ENCODE results near the gene DGKI. TPM values are rescaled to one million over a fixed set of nuclear protein-coding genes. Genes with fewer than 3 reads are reported as not detected.

Gene DGKI
- total and polyA plus RNA-seq, 4 donors: 0.01 to 0.37 (median 0.31) TPM

- TF ChIP-seq HNF4G (IDR thresholded peaks at IDR 0.05) (no peak), MAX (IDR thresholded peaks at IDR 0.05) (no peak), JUND (IDR thresholded peaks at IDR 0.05) (no peak), ATF3 (IDR thresholded peaks at IDR 0.05) (no peak)
Observed at GRCh38 chr7:137772748-137773147, 74.0 kb downstream of the DGKI start.

GRCh38 chr7:137772316-137772715, 74.5 kb downstream of the DGKI start:
- H3K4me1 ChIP-seq (ENCODE audit: control insufficient read depth in 4 of 4, insufficient read depth in 4 of 4, low read length in 3 of 4): no peaks in the 10 kb centered on the region
- no peak for DNase-seq (ENCODE audit: low spot score)
- H3K9ac ChIP-seq (ENCODE audit: low read depth in 1 of 2, low read length in 2 of 2): no peak overlapping the region
- no peak overlapping the region for H3K4me3 ChIP-seq (ENCODE audit: low read depth in 1 of 3, low read length in 3 of 3)
- TF ChIP-seq EGR1 (IDR thresholded peaks at IDR 0.05; ENCODE audit: low read depth in 2 of 2): no peak
- no peak for TF ChIP-seq FOXA2 (IDR thresholded peaks at IDR 0.05)
- no peak for TF ChIP-seq REST (IDR thresholded peaks at IDR 0.05)
- no peaks in the 10 kb centered on the region for H3K27me3 ChIP-seq (ENCODE audit: control insufficient read depth in 4 of 4, insufficient read depth in 4 of 4, low read length in 3 of 4)
- H3K36me3 ChIP-seq (ENCODE audit: control insufficient read depth in 4 of 4, insufficient read depth in 3 of 4, low read depth in 1 of 4, low read length in 3 of 4): no peaks in the 10 kb centered on the region
- H3K27ac ChIP-seq (ENCODE audit: low read depth in 1 of 2, low read length in 2 of 2): no peak overlapping the region
- H3K9me3 ChIP-seq (ENCODE audit: control insufficient read depth in 4 of 4, low read length in 3 of 4): no peaks in the 10 kb centered on the region
- 87% methylated on average over 3 of the region's 3 CpGs for WGBS

More at GRCh38 chr7:137772748-137773147, 74.0 kb downstream of the DGKI start:
- Histone ChIP-seq H3K4me3 (ENCODE audit: low read depth in 1 of 3, low read length in 3 of 3) (no peak overlapping the region), H3K9ac (ENCODE audit: low read depth in 1 of 2, low read length in 2 of 2) (no peak overlapping the region), H3K9me3 (ENCODE audit: control insufficient read depth in 4 of 4, low read length in 3 of 4) (no peaks in the 10 kb centered on the region), H3K27me3 (ENCODE audit: control insufficient read depth in 4 of 4, insufficient read depth in 4 of 4, low read length in 3 of 4) (no peaks in the 10 kb centered on the region), H3K4me1 (ENCODE audit: control insufficient read depth in 4 of 4, insufficient read depth in 4 of 4, low read length in 3 of 4) (no peaks in the 10 kb centered on the region), H3K27ac (ENCODE audit: low read depth in 1 of 2, low read length in 2 of 2) (no peak overlapping the region), H3K36me3 (ENCODE audit: control insufficient read depth in 4 of 4, insufficient read depth in 3 of 4, low read depth in 1 of 4, low read length in 3 of 4) (no peaks in the 10 kb centered on the region)
- DNase-seq (ENCODE audit: low spot score): no peak

- Histone ChIP-seq H3K4me1 (ENCODE audit: control insufficient read depth in 4 of 4, insufficient read depth in 4 of 4, low read length in 3 of 4) (no peaks in the 10 kb centered on the region), H3K4me3 (ENCODE audit: low read depth in 1 of 3, low read length in 3 of 3) (no peak overlapping the region), H3K27me3 (ENCODE audit: control insufficient read depth in 4 of 4, insufficient read depth in 4 of 4, low read length in 3 of 4) (no peaks in the 10 kb centered on the region), H3K9me3 (ENCODE audit: control insufficient read depth in 4 of 4, low read length in 3 of 4) (no peaks in the 10 kb centered on the region), H3K27ac (ENCODE audit: low read depth in 1 of 2, low read length in 2 of 2) (no peak overlapping the region), H3K9ac (ENCODE audit: low read depth in 1 of 2, low read length in 2 of 2) (no peak overlapping the region), H3K36me3 (ENCODE audit: control insufficient read depth in 4 of 4, insufficient read depth in 3 of 4, low read depth in 1 of 4, low read length in 3 of 4) (no peaks in the 10 kb centered on the region)
- TF ChIP-seq HNF4A (conservative IDR thresholded peaks at IDR 0.05) (no peak), ATF3 (IDR thresholded peaks at IDR 0.05) (no peak), CTCF (IDR thresholded peaks at IDR 0.05; ENCODE audit: low read depth, low read length, missing input control) (no peak), HNF4G (IDR thresholded peaks at IDR 0.05) (no peak), YY1 (IDR thresholded peaks at IDR 0.05) (no peak), EGR1 (IDR thresholded peaks at IDR 0.05; ENCODE audit: low read depth in 2 of 2) (no peak), FOXA2 (IDR thresholded peaks at IDR 0.05) (no peak)
- DNase-seq (ENCODE audit: low spot score): no peak
- WGBS: 86% methylated on average over 7 of the region's 7 CpGs
Observed at GRCh38 chr7:137771679-137772078, 75.1 kb downstream of the DGKI start.
